Trophoblast cell (in vitro differentiated cells and primary cell): ENCODE data around the gene PCNX3.

Experiments used
- DNase-seq, 2 donors: peaks; one replicate each; pipeline ENCODE4 v3.0.0-alpha.2; 2016
- H2AFZ ChIP-seq: 2 replicates; pipeline ENCODE4 v1.6.1; 2013; ENCODE audit warnings: low read length, moderate library complexity, mild to moderate bottlenecking; ENCODE audit not compliant: insufficient read depth, poor library complexity
- H2AK5ac ChIP-seq: 2 replicates; pipeline ENCODE4 v1.6.1; 2013; ENCODE audit warnings: mild to moderate bottlenecking, low read length
- H2BK120ac ChIP-seq: 2 replicates; pipeline ENCODE4 v1.6.1; 2013; ENCODE audit warnings: low read length, mild to moderate bottlenecking, moderate library complexity; ENCODE audit not compliant: insufficient read depth, poor library complexity
- H2BK12ac ChIP-seq: 2 replicates; pipeline ENCODE4 v1.6.1; 2013; ENCODE audit warnings: mild to moderate bottlenecking, low read length, moderate library complexity
- H2BK5ac ChIP-seq: 2 replicates; pipeline ENCODE4 v1.6.1; 2013; ENCODE audit warnings: low read length, low read depth, moderate library complexity, mild to moderate bottlenecking; ENCODE audit not compliant: poor library complexity
- H3K14ac ChIP-seq: 2 replicates; pipeline ENCODE4 v1.6.1; 2013; ENCODE audit warnings: mild to moderate bottlenecking, low read length
- H3K18ac ChIP-seq: 2 replicates; pipeline ENCODE4 v1.6.1; 2013; ENCODE audit warnings: mild to moderate bottlenecking, low read length
- H3K23ac ChIP-seq: 2 replicates; pipeline ENCODE4 v1.6.1; 2013; ENCODE audit warnings: low read length
- H3K27ac ChIP-seq: 2 replicates; pipeline ENCODE4 v1.5.1; 2013; ENCODE audit warnings: low read depth, mild to moderate bottlenecking, inconsistent platforms, low read length, moderate library complexity
- H3K27me3 ChIP-seq: 2 replicates; pipeline ENCODE4 v1.6.1; 2013; ENCODE audit warnings: inconsistent platforms, mild to moderate bottlenecking, low read length, moderate library complexity; ENCODE audit not compliant: insufficient read depth
- H3K36me3 ChIP-seq, 2 experiments: 1 replicate in 1 of 2; 2 replicates in 1 of 2; pipeline ENCODE4 v1.6.1; 2013; ENCODE audit warnings: low read length in 2 of 2, mild to moderate bottlenecking in 2 of 2, moderate library complexity in 1 of 2; ENCODE audit not compliant: insufficient read depth in 2 of 2, control insufficient read depth in 1 of 2
- H3K4ac ChIP-seq: 2 replicates; pipeline ENCODE4 v1.6.1; 2013; ENCODE audit warnings: low read depth, mild to moderate bottlenecking, low read length, moderate library complexity
- H3K4me1 ChIP-seq, 2 experiments: 1 replicate in 1 of 2; 2 replicates in 1 of 2; pipeline ENCODE4 v1.6.1; 2013; ENCODE audit warnings: low read length in 2 of 2, mild to moderate bottlenecking in 2 of 2, moderate library complexity in 1 of 2; ENCODE audit not compliant: insufficient read depth in 2 of 2, control insufficient read depth in 1 of 2
- H3K4me2 ChIP-seq: 2 replicates; pipeline ENCODE4 v1.6.1; 2013; ENCODE audit warnings: inconsistent platforms, mild to moderate bottlenecking, low read length, moderate library complexity
- H3K4me3 ChIP-seq: 2 replicates; pipeline ENCODE4 v1.5.1; 2013; ENCODE audit warnings: mild to moderate bottlenecking, low read depth, low read length, inconsistent platforms
- H3K79me1 ChIP-seq: one replicate; pipeline ENCODE4 v1.6.1; 2013; ENCODE audit warnings: low read length
- H3K79me2 ChIP-seq: 2 replicates; pipeline ENCODE4 v1.6.1; 2013; ENCODE audit warnings: low read length, mild to moderate bottlenecking; ENCODE audit not compliant: control insufficient read depth, insufficient read depth, poor library complexity
- H3K9ac ChIP-seq: 2 replicates; pipeline ENCODE4 v1.6.1; 2013; ENCODE audit warnings: mild to moderate bottlenecking, low read length
- H3K9me3 ChIP-seq: 2 replicates; pipeline ENCODE4 v1.6.1; 2013; ENCODE audit warnings: low read depth, mild to moderate bottlenecking, control low read depth, inconsistent platforms, low read length; ENCODE audit not compliant: insufficient read depth
- H4K12ac ChIP-seq: 2 replicates; pipeline ENCODE4 v1.6.1; 2013; ENCODE audit warnings: low read depth, mild to moderate bottlenecking, low read length, moderate library complexity
- H4K8ac ChIP-seq: 2 replicates; pipeline ENCODE4 v1.6.1; 2013; ENCODE audit warnings: low read depth, mild to moderate bottlenecking, low read length, moderate library complexity
- H4K91ac ChIP-seq: one replicate; pipeline ENCODE4 v1.6.1; 2013; ENCODE audit warnings: low read depth, mild to moderate bottlenecking, low read length, moderate library complexity
- WGBS: extraction: QIAGEN DNeasy Blood & Tissue Kit; methylation state at CpG from one replicate; pipeline ENCODE4 v1.1.7; 2013; ENCODE audit warnings: missing lambda C conversion rate; ENCODE audit not compliant: insufficient read length, insufficient coverage; ENCODE audit errors: extremely low coverage; 5-methylcytosine and 5-hydroxymethylcytosine counted together

PCNX3 gene

DNA sequence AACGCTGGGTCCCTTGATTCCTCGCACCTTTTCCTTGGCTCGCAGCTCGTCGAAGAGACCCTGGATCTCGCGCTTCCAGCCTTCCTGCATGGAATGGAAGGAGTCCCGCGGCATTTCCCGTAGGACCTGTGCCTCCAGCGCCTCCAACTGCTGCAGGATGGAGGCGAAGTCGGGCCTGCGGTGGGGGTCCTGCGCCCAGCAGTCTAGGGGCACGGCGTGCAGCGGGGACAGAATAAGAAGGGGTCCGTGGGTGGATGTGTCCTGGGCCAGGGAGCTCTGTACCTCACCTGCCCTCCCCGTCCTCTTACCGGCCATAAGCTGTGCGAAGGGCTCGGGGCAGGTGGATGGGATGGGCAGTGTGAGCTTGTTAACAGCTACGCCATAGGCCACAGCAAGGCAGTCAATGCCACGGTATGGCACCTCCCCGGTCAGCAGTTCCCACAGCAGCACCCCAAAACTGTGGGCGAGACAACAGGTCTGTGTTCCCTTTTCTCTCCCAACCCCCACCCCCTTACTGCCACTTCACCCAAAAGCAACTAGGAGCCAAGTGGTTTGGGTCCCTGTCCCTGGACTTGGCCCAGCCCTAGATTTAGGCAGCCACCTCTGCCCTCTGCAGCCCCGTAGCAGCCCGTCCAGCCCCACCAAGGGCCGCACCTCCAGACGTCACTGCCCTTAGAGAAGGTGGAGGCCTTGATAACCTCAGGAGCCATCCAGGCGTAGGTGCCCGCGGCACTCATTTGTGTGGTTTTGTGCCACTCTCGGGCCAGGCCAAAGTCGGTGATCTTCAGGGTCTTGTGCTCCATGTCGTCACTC lies 7.8 kb upstream of the PCNX3 start:
- H3K79me1 ChIP-seq = peaks cover 2% of the 10 kb centered on the region
- H3K27me3 ChIP-seq = no peaks in the 10 kb centered on the region
- DNase-seq = no peak
- H3K79me2 ChIP-seq = peaks cover 4% of the 10 kb centered on the region
- H2BK12ac ChIP-seq = no peak overlapping the region
- no peak overlapping the region for H3K23ac ChIP-seq
- H3K4me3 ChIP-seq = peak overlapping the region; percentile 34
- H3K36me3 ChIP-seq = peaks cover 63 to 70% of the 10 kb centered on the region in 2 experiments
- H3K14ac ChIP-seq = no peak overlapping the region
- no peak overlapping the region for H2AK5ac ChIP-seq
- H4K12ac ChIP-seq = no peak overlapping the region
- H2BK5ac ChIP-seq = no peak overlapping the region
- H3K18ac ChIP-seq = no peak overlapping the region
- no peak overlapping the region for H4K91ac ChIP-seq
- no peak overlapping the region for H2BK120ac ChIP-seq
- WGBS = no CpG with 5 or more reads among the region's 37 CpGs
- H3K9me3 ChIP-seq = peaks cover 9% of the 10 kb centered on the region
- H3K4me2 ChIP-seq = peak overlapping the region; percentile 63
- peaks cover 25 to 29% of the 10 kb centered on the region in 2 experiments for H3K4me1 ChIP-seq
- H3K27ac ChIP-seq = no peak overlapping the region
- no peak overlapping the region for H3K9ac ChIP-seq
- H3K4ac ChIP-seq = no peak overlapping the region
- H2AFZ ChIP-seq = no peak overlapping the region
- H4K8ac ChIP-seq = no peak overlapping the region

DNA sequence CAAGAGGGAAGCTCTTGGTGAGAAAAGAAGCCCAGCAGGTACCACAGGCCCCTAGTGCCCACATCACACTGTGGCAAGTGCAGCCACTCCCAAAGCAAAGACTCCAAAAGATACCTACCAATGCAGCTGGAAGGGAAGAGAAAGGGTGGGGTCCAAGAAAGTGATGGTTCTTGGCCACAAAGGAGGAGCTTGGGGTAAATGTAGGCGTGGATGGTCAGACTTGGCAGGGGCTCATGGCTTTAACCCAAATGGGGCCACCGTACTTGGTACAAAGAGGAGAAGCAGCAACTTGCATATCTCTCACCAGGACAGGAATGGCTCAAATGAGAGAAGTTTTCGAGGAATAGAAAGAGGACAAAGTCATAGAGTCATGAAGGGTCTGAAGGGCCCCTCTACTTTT lies 6.3 kb upstream of the PCNX3 start:
- WGBS = no CpG with 5 or more reads among the region's 3 CpGs
- Histone ChIP-seq H3K9me3 (peaks cover 6% of the 10 kb centered on the region), H4K8ac (no peak overlapping the region), H2BK12ac (no peak overlapping the region), H2BK120ac (no peak overlapping the region), H3K4me1 (peaks cover 31 to 35% of the 10 kb centered on the region in 2 experiments), H3K14ac (no peak overlapping the region), H3K23ac (no peak overlapping the region), H3K4ac (no peak overlapping the region), H3K9ac (no peak overlapping the region), H3K79me1 (peaks cover 7% of the 10 kb centered on the region), H3K36me3 (peaks cover 56 to 64% of the 10 kb centered on the region in 2 experiments), H2AK5ac (no peak overlapping the region), H3K4me3 (no peak overlapping the region), H2BK5ac (no peak overlapping the region), H3K18ac (no peak overlapping the region), H4K91ac (no peak overlapping the region), H3K4me2 (no peak overlapping the region), H3K27ac (no peak overlapping the region), H3K27me3 (no peaks in the 10 kb centered on the region), H4K12ac (no peak overlapping the region), H3K79me2 (peaks cover 11% of the 10 kb centered on the region), H2AFZ (no peak overlapping the region)
- DNase-seq = no peak

DNA sequence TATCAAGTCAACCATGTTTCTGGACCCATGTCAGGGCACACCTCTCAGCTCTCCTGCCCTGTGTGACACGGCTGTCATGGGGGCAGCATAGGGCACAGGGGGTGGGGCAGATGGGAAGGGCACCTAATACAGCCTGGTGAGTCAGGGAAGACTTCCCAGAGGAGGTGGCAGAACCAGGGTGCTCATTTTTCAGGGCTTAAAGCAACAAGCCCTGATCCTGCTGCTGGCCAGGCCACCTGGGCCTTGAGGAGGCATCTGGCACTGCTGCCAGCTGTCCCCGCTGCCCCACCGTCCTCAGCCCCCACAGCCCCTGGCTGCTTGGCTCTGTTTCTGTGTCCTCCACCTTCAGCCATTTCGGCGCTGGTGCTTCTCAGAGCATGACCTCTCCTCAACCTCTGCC lies 5.9 kb upstream of the PCNX3 start:
- no CpG with 5 or more reads among the region's 5 CpGs for WGBS
- H2AK5ac ChIP-seq = no peak overlapping the region
- H3K9ac ChIP-seq = no peak overlapping the region
- H3K4me2 ChIP-seq = no peak overlapping the region
- H4K8ac ChIP-seq = no peak overlapping the region
- no peak for DNase-seq
- H2AFZ ChIP-seq = no peak overlapping the region
- H3K4me1 ChIP-seq = peaks cover 31 to 35% of the 10 kb centered on the region in 2 experiments
- H2BK12ac ChIP-seq = no peak overlapping the region
- no peak overlapping the region for H3K4me3 ChIP-seq
- H3K79me2 ChIP-seq = peaks cover 13% of the 10 kb centered on the region
- no peak overlapping the region for H3K14ac ChIP-seq
- no peak overlapping the region for H4K12ac ChIP-seq
- H3K27me3 ChIP-seq = no peaks in the 10 kb centered on the region
- H4K91ac ChIP-seq = no peak overlapping the region
- no peak overlapping the region for H3K4ac ChIP-seq
- no peak overlapping the region for H2BK5ac ChIP-seq
- no peak overlapping the region for H3K27ac ChIP-seq
- peaks cover 10% of the 10 kb centered on the region for H3K79me1 ChIP-seq
- peaks cover 52 to 61% of the 10 kb centered on the region in 2 experiments for H3K36me3 ChIP-seq
- no peak overlapping the region for H3K23ac ChIP-seq
- no peak overlapping the region for H2BK120ac ChIP-seq
- no peak overlapping the region for H3K18ac ChIP-seq
- peaks cover 6% of the 10 kb centered on the region for H3K9me3 ChIP-seq

DNA sequence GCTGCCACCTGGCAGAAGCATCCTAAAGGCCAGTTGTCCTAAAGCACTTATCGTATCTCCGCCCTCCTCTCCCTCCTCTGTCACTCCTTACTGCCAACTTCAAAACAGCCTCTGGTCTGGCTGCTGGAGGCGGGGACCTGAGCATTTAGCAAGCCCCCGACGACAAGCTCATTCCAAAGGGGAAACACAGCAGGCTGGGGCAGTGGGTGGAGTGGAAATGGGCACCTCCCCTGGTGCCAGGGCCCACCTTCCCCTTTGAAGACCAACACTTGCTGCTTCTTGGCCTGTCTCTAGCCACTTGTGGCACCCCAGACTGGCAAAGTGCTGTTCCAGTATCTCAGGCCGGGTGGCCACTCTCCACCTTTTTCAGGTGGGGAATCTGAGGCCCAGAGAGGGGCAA lies 5.2 kb upstream of the PCNX3 start:
- Histone ChIP-seq H4K8ac (no peak overlapping the region), H3K79me2 (peaks cover 13% of the 10 kb centered on the region), H2BK5ac (no peak overlapping the region), H4K91ac (no peak overlapping the region), H3K18ac (no peak overlapping the region), H3K23ac (no peak overlapping the region), H3K27me3 (no peaks in the 10 kb centered on the region), H3K79me1 (peaks cover 13% of the 10 kb centered on the region), H3K14ac (no peak overlapping the region), H3K4ac (no peak overlapping the region), H3K4me2 (no peak overlapping the region), H3K9me3 (peaks cover 6% of the 10 kb centered on the region), H2BK120ac (no peak overlapping the region), H3K4me1 (peaks cover 31 to 35% of the 10 kb centered on the region in 2 experiments), H2BK12ac (no peak overlapping the region), H3K27ac (no peak overlapping the region), H2AFZ (no peak overlapping the region), H2AK5ac (no peak overlapping the region), H4K12ac (no peak overlapping the region), H3K4me3 (no peak overlapping the region), H3K36me3 (peaks cover 44 to 54% of the 10 kb centered on the region in 2 experiments), H3K9ac (no peak overlapping the region)
- no CpG with 5 or more reads among the region's 6 CpGs for WGBS
- no peak for DNase-seq
